ENCODE measurements around the gene IFI6. TPM values are rescaled to one million over a fixed set of nuclear protein-coding genes. Genes with fewer than 3 reads are reported as not detected.

Gene IFI6
- total RNA-seq, 2 donors from 2014 or later = 18.0 to 25.1 TPM

- H3K27ac ChIP-seq = no peak overlapping the region
- DNase-seq = no peak
- no peak overlapping the region for H3K4me3 ChIP-seq
- no peak for TF ChIP-seq CTCF (IDR thresholded peaks at IDR 0.05)
- H3K4me1 ChIP-seq = peaks cover 17% of the 10 kb centered on the region
- H3K9me3 ChIP-seq = no peaks in the 10 kb centered on the region
- H3K9ac ChIP-seq (ENCODE audit: low read depth in 2 of 2, low read length in 2 of 2) = no peak overlapping the region
- intact Hi-C loops (cut with DNase I) = no loop called here
- no peaks in the 10 kb centered on the region for H3K27me3 ChIP-seq
- H3K36me3 ChIP-seq = no peaks in the 10 kb centered on the region
Measured at GRCh38 chr1:27668121-27668807, 3.7 kb downstream of the IFI6 start.

- no peak for TF ChIP-seq CTCF (IDR thresholded peaks at IDR 0.05)
- no peaks in the 10 kb centered on the region for H3K9me3 ChIP-seq
- H3K4me1 ChIP-seq = peaks cover 11% of the 10 kb centered on the region
- H3K36me3 ChIP-seq = no peaks in the 10 kb centered on the region
- intact Hi-C loops (cut with DNase I) = no loop called here
- DNase-seq = no peak
- H3K4me3 ChIP-seq = no peak overlapping the region
- no peaks in the 10 kb centered on the region for H3K27me3 ChIP-seq
- no peak overlapping the region for H3K9ac ChIP-seq (ENCODE audit: low read depth in 2 of 2, low read length in 2 of 2)
- no peak overlapping the region for H3K27ac ChIP-seq
Measured at GRCh38 chr1:27666791-27667254, 5.2 kb downstream of the IFI6 start.

- no peak overlapping the region for H3K4me3 ChIP-seq
- no peak for DNase-seq
- no peak overlapping the region for H3K27ac ChIP-seq
- peaks cover 8% of the 10 kb centered on the region for H3K4me1 ChIP-seq
- no peaks in the 10 kb centered on the region for H3K36me3 ChIP-seq
- no peaks in the 10 kb centered on the region for H3K9me3 ChIP-seq
- no peak overlapping the region for H3K9ac ChIP-seq (ENCODE audit: low read depth in 2 of 2, low read length in 2 of 2)
- no peak for TF ChIP-seq CTCF (IDR thresholded peaks at IDR 0.05)
- H3K27me3 ChIP-seq = no peaks in the 10 kb centered on the region
- intact Hi-C loops (cut with DNase I) = no loop called here
Measured at GRCh38 chr1:27666294-27666693, 5.7 kb downstream of the IFI6 start.

- DNase-seq = no peak
- TF ChIP-seq CTCF (IDR thresholded peaks at IDR 0.05) = no peak
- no peaks in the 10 kb centered on the region for H3K9me3 ChIP-seq
- H3K4me1 ChIP-seq = peaks cover 4% of the 10 kb centered on the region
- H3K27ac ChIP-seq = no peak overlapping the region
- H3K36me3 ChIP-seq = no peaks in the 10 kb centered on the region
- no peak overlapping the region for H3K4me3 ChIP-seq
- intact Hi-C loops (cut with DNase I) = no loop called here
- no peaks in the 10 kb centered on the region for H3K27me3 ChIP-seq
- H3K9ac ChIP-seq (ENCODE audit: low read depth in 2 of 2, low read length in 2 of 2) = no peak overlapping the region
Measured at GRCh38 chr1:27665016-27665651, 6.9 kb downstream of the IFI6 start.

GRCh38 chr1:27664291-27664690 lies 7.7 kb downstream of the IFI6 start:
- no peak for DNase-seq
- H3K9me3 ChIP-seq = no peaks in the 10 kb centered on the region
- no peak overlapping the region for H3K27ac ChIP-seq
- no peaks in the 10 kb centered on the region for H3K27me3 ChIP-seq
- intact Hi-C loops (cut with DNase I) = loop anchor here (5.0 kb wide), 2 partner anchors 112 to 267 kb away; no protein-coding TSS in a partner anchor
- TF ChIP-seq CTCF (IDR thresholded peaks at IDR 0.05) = no peak
- no peaks in the 10 kb centered on the region for H3K4me1 ChIP-seq
- no peak overlapping the region for H3K4me3 ChIP-seq
- H3K9ac ChIP-seq (ENCODE audit: low read depth in 2 of 2, low read length in 2 of 2) = no peak overlapping the region
- no peaks in the 10 kb centered on the region for H3K36me3 ChIP-seq

All from colonic mucosa (tissue), 4 donors.